K562 (cell line): ENCODE data around the gene TTLL3. TPM values are rescaled to one million over a fixed set of nuclear protein-coding genes. Genes with fewer than 3 reads are reported as not detected.

Experiments used
- ATAC-seq: fragments of 200-7000 bp; cut with Tn5 transposase; 3 replicates; pipeline ENCODE4 v1.9.1; 2020; ENCODE audit warnings: moderate library complexity
- BruUV-seq: library from RNA; stranded (reverse); fragments of 400-500 nt; replicated peaks from 2 replicates; lab custom pipeline; 2021; lab: Mats Ljungman, UMichigan
- CTCF ChIA-PET: fragments of 300-600 bp; formaldehyde crosslinking; extraction: SDS; loops from one replicate; lab custom pipeline; 2021; ENCODE audit warnings: low intra/inter-chr PET ratio; lab: Yijun Ruan, JAX
- POLR2A ChIA-PET: fragments of 300-600, 350-650 bp; sonication (Branson Sonifier 250); formaldehyde crosslinking; extraction: SDS; loops from one replicate; lab custom pipeline; 2021; ENCODE audit warnings: antibody characterized with exemption, inconsistent platforms; lab: Yijun Ruan, JAX
- DNase-seq, 4 experiments: peaks; one replicate each; pipeline versions ENCODE4 v3.0.0 to v3.0.0-alpha.2; 2011 to 2018; ENCODE audit warnings: low spot score in 3 of 4, mixed read lengths in 3 of 4; ENCODE audit errors: extremely low read depth in 1 of 4
- FAIRE-seq: peaks from 2 replicates; lab custom pipeline; 2011; peaks lifted over from hg19 to GRCh38; lab: Jason Lieb, UNC
- H2AFZ ChIP-seq: 2 replicates; pipeline ENCODE4 v1.6.0; 2011; ENCODE audit warnings: low read depth, low read length, control low read depth, inconsistent platforms
- H3K27ac ChIP-seq: fragments of 200-600 bp; 3 replicates; pipeline ENCODE4 v1.8.0; 2011; ENCODE audit warnings: low read depth, mild to moderate bottlenecking, control low read depth, inconsistent platforms, low read length, moderate library complexity, mixed read lengths; ENCODE audit errors: extremely low read depth
- H3K27me3 ChIP-seq, 2 experiments: fragments of 300-600 bp in 1 of 2; 2 replicates in 1 of 2; 3 replicates in 1 of 2; pipeline versions ENCODE4 v1.6.0 to v1.8.0; 2011; ENCODE audit warnings: inconsistent platforms in 2 of 2, low read length in 2 of 2, mild to moderate bottlenecking in 1 of 2, mixed read lengths in 1 of 2, moderate library complexity in 1 of 2; ENCODE audit not compliant: control insufficient read depth in 2 of 2, insufficient read depth in 2 of 2
- H3K36me3 ChIP-seq: fragments of 300-600 bp; 3 replicates; pipeline ENCODE4 v1.8.0; 2011; ENCODE audit warnings: mild to moderate bottlenecking, low read length, inconsistent platforms; ENCODE audit not compliant: control insufficient read depth, insufficient read depth
- H3K4me1 ChIP-seq, 2 experiments: fragments of 200-600 bp in 1 of 2; replicated peaks in 1 of 2; 2 replicates in 1 of 2; 3 replicates in 1 of 2; pipeline versions ENCODE4 v1.5.1 to v1.8.0; 2011; ENCODE audit warnings: inconsistent platforms in 2 of 2, low read length in 2 of 2, mild to moderate bottlenecking in 1 of 2, mixed read lengths in 1 of 2, moderate library complexity in 1 of 2; ENCODE audit not compliant: control insufficient read depth in 2 of 2, insufficient read depth in 2 of 2
- H3K4me2 ChIP-seq: 2 replicates; pipeline ENCODE4 v1.6.1; 2011; ENCODE audit warnings: low read length, control low read depth, inconsistent platforms, mixed read lengths; ENCODE audit not compliant: insufficient read depth
- H3K4me3 ChIP-seq: fragments of 200-600 bp; sonication (generic), shearing (Covaris generic); 2 replicates; pipeline ENCODE4 v1.5.1; 2016; ENCODE audit warnings: control low read depth, inconsistent platforms
- H3K79me2 ChIP-seq: fragments of 200-600 bp; 3 replicates; pipeline ENCODE4 v1.8.0; 2011; ENCODE audit warnings: low read length, inconsistent platforms; ENCODE audit not compliant: control insufficient read depth, insufficient read depth
- H3K9ac ChIP-seq, 2 experiments: 2 replicates each; pipeline versions ENCODE4 v1.6.0 to v1.6.1; 2011; ENCODE audit warnings: low read depth in 2 of 2, low read length in 2 of 2, control low read depth in 1 of 2, inconsistent platforms in 1 of 2, mild to moderate bottlenecking in 1 of 2, mixed read lengths in 1 of 2; ENCODE audit not compliant: insufficient read depth in 1 of 2
- H3K9me1 ChIP-seq: one replicate; pipeline ENCODE4 v1.6.0; 2011; ENCODE audit warnings: inconsistent platforms, mild to moderate bottlenecking, low read length, moderate library complexity; ENCODE audit not compliant: control insufficient read depth, insufficient read depth
- H3K9me3 ChIP-seq: replicated peaks from 2 replicates; pipeline ENCODE4 v1.5.1; 2011; ENCODE audit warnings: low read depth, low read length, inconsistent platforms; ENCODE audit not compliant: control insufficient read depth, insufficient read depth
- H4K20me1 ChIP-seq: replicated peaks from 2 replicates; pipeline ENCODE4 v1.6.1; 2011; ENCODE audit warnings: low read length, inconsistent platforms, mixed read lengths; ENCODE audit not compliant: control insufficient read depth, insufficient read depth
- MAFG ChIP-seq: fragments of 450-650 bp; conservative IDR thresholded peaks from 2 replicates; pipeline ENCODE4 v1.6.1; 2016; ENCODE audit warnings: missing genetic modification characterization, missing compliant biosample characterization
- MEF2D ChIP-seq: conservative IDR thresholded peaks from 2 replicates; pipeline ENCODE4 v1.6.1; 2016; ENCODE audit warnings: low read depth, missing genetic modification characterization, missing compliant biosample characterization
- MTA1 ChIP-seq: fragments of 450-650 bp; IDR thresholded peaks from 2 replicates; pipeline ENCODE4 v1.6.1; 2017; ENCODE audit warnings: borderline replicate concordance
- PRDM10 ChIP-seq: fragments of 450-650 bp; IDR thresholded peaks from 2 replicates; pipeline ENCODE4 v1.6.1; 2018; ENCODE audit not compliant: partially characterized antibody
- ZNF445 ChIP-seq: fragments of 250-450 bp; sonication (Bioruptor Pico); IDR thresholded peaks from 2 replicates; pipeline ENCODE4 v1.4.0; 2020; ENCODE audit warnings: low read depth, mild to moderate bottlenecking, moderate library complexity
- ZNF592 ChIP-seq: fragments of 450-650 bp; IDR thresholded peaks from 2 replicates; pipeline ENCODE4 v1.6.1; 2017; ENCODE audit warnings: antibody characterized with exemption, mild to moderate bottlenecking
- WGBS: fragments of 100-300 bp; shearing (Covaris generic); methylation state at CpG from one replicate; pipeline ENCODE4 v1.1.6; 2016; ENCODE audit warnings: low coverage, mixed read lengths; ENCODE audit not compliant: insufficient coverage; ENCODE audit errors: missing lambda C conversion rate; 5-methylcytosine and 5-hydroxymethylcytosine counted together
- in situ Hi-C: fragments of 300-500 bp; cut with MboI; formaldehyde crosslinking; loops from 4 replicates; pipeline ENCODE4 v1.15.0; 2018; ENCODE audit warnings: inconsistent platforms, mixed read lengths
- intact Hi-C: fragments of 100-400 bp; cut with micrococcal nuclease; formaldehyde crosslinking; loops from 2 replicates; pipeline ENCODE4 v1.14.2; 2022
- polyA plus RNA-seq, 8 experiments: library from polyadenylated mRNA; depleted of rRNA in 4 of 8; stranded (reverse) in 5 of 8; unstranded in 3 of 8; fragments of >200 nt; fragmentation: Nextera tagmentation in 2 of 8; fragmentation: Illumina TruSeq in 1 of 8; extraction: Ambion mirVana in 2 of 8; extraction: Trizol in 1 of 8; gene quantifications; 2 replicates each; pipeline versions ENCODE4 v1.2.1 to v1.2.3, GENCODE V29; 2011 to 2014; ENCODE audit warnings: inconsistent platforms in 1 of 8, missing spikeins in 1 of 8
- total RNA-seq, 7 experiments: library from RNA; depleted of rRNA in 6 of 7; stranded (reverse); fragments of >200 nt in 6 of 7; fragmentation: Illumina TruSeq in 2 of 7; extraction: Trizol in 2 of 7; gene quantifications; 2 replicates each; pipeline versions ENCODE4 v1.2.1 to v1.2.3, GENCODE V29; 2011 to 2021; ENCODE audit warnings: low replicate concordance in 1 of 7

Gene TTLL3
- total and polyA plus RNA-seq, 9 of the 15 experiments (the other 6 are each of a cell fraction or from before 2014, with no cell fraction given), result 8.9 to 106 (median 33.2) TPM

GRCh38 chr3:9854291-9854940 lies 44.4 kb downstream of the TTLL3 start (continued):
- peak; percentile 55; the same call in 1 of the 2 replicates for TF ChIP-seq ZNF592

GRCh38 chr3:9855594-9855993 lies 45.5 kb downstream of the TTLL3 start:
- Histone ChIP-seq H3K27me3 (no peaks in the 10 kb centered on the region), H3K4me2 (no peak overlapping the region), H3K9ac (peak overlapping the region in 1 of 2 experiments; percentile 78; a peak in 1 of 4 replicates), H3K36me3 (no peaks in the 10 kb centered on the region), H3K79me2 (no peaks in the 10 kb centered on the region), H3K4me3 (no peak overlapping the region), H4K20me1 (no peaks in the 10 kb centered on the region), H3K27ac (no peak overlapping the region), H2AFZ (peak overlapping the region; percentile 70), H3K4me1 (peaks cover 0 to 5% of the 10 kb centered on the region in 2 experiments; a peak in 3 of 5 replicates), H3K9me1 (no peaks in the 10 kb centered on the region), H3K9me3 (no peaks in the 10 kb centered on the region)
- ATAC-seq (no peak), FAIRE-seq (no peak), DNase-seq (peak in 1 of 4 experiments; percentile 12)
- in situ Hi-C loops (no loop called here), intact Hi-C loops (no loop called here)
- no TSS peak for BruUV-seq
- TF ChIP-seq MEF2D (no peak), PRDM10 (peak; percentile 27), ZNF445 (no peak), MAFG (no peak), MTA1 (no peak)
- ChIA-PET CTCF (no interaction called here), POLR2A (interaction anchor here (2.4 kb wide), 1 partner anchor 11 kb away, joined by 5 read pairs; no protein-coding TSS in a partner anchor)
- 67% methylated on average over 3 of the region's 3 CpGs for WGBS
